GM18505 (cell line): ENCODE data around the gene GRIN2D.
"Not testable (repeated sequence)": the region's sequence is repeated elsewhere in the genome, so short reads cannot be mapped to it uniquely, and the experiment has no call there.

Experiments
- ATAC-seq: cut with Tn5 transposase; IDR thresholded peaks from one replicate; pipeline ENCODE4 v1.9.1; 2021; ENCODE audit not compliant: unreplicated experiment
- POLR2A ChIP-seq: IDR thresholded peaks from 4 replicates; pipeline ENCODE4 v1.6.1; 2011; ENCODE audit warnings: borderline replicate concordance; ENCODE audit not compliant: insufficient read depth, insufficient read length; ENCODE audit errors: extremely low read depth

The GRIN2D gene

GRCh38 chr19:48381178-48381950, 12.1 kb upstream of the GRIN2D start:
- no peak for TF ChIP-seq POLR2A
- ATAC-seq, result no peak

- TF ChIP-seq POLR2A, result no peak
- ATAC-seq, result no peak
Observed at GRCh38 chr19:48382286-48382685, 11.2 kb upstream of the GRIN2D start.

- no peak for TF ChIP-seq POLR2A
- no peak for ATAC-seq
Observed at GRCh38 chr19:48385461-48386087, 7.9 kb upstream of the GRIN2D start.

GRCh38 chr19:48386981-48387380, 6.5 kb upstream of the GRIN2D start:
- ATAC-seq, result no peak
- no peak for TF ChIP-seq POLR2A

GRCh38 chr19:48390188-48391099, 3.0 kb upstream of the GRIN2D start:
- TF ChIP-seq POLR2A, result peak; percentile 52
- ATAC-seq, result peak; percentile 58

- ATAC-seq, result peak; percentile 61
- no peak for TF ChIP-seq POLR2A
Observed at GRCh38 chr19:48391100-48392005, 2.1 kb upstream of the GRIN2D start, which contains the start of gene KDELR1. Gene KDELR1 (minus strand): TSS chr19:48391551. CDS start chr19:48391358, 193 bp downstream.

- ATAC-seq, result not testable (repeated sequence)
Observed at GRCh38 chr19:48392006-48392344, 1.5 kb upstream of the GRIN2D start.

GRCh38 chr19:48392860-48393558, 459 bp upstream of the GRIN2D start:
- no peak for TF ChIP-seq POLR2A
- ATAC-seq, result no peak

GRCh38 chr19:48394331-48395169, 1.1 kb downstream of the GRIN2D start:
- TF ChIP-seq POLR2A, result no peak
- ATAC-seq, result no peak

- no peak for ATAC-seq
Observed at GRCh38 chr19:48395170-48395455, 1.6 kb downstream of the GRIN2D start.

GRCh38 chr19:48395499-48395898, 2.0 kb downstream of the GRIN2D start:
- no peak for TF ChIP-seq POLR2A
- no peak for ATAC-seq

More at GRCh38 chr19:48395170-48395455, 1.6 kb downstream of the GRIN2D start:
- no peak for TF ChIP-seq POLR2A
